Endodermal cell (in vitro differentiated cells): ENCODE measurements around the gene TRMT1. TPM values are rescaled to one million over a fixed set of nuclear protein-coding genes. Genes with fewer than 3 reads are reported as not detected.

ENCODE experiments used
- DNase-seq: peaks from one replicate; pipeline ENCODE4 v3.0.0-alpha.2; 2017
- H3K27ac ChIP-seq: 2 replicates; pipeline ENCODE4 v1.5.1; 2013; ENCODE audit warnings: mild to moderate bottlenecking, low read depth, low read length, moderate library complexity
- H3K27me3 ChIP-seq: 2 replicates; pipeline ENCODE4 v1.6.1; 2013; ENCODE audit warnings: mild to moderate bottlenecking, low read length, moderate library complexity; ENCODE audit not compliant: insufficient read depth, control insufficient read depth, poor library complexity, severe bottlenecking
- H3K36me3 ChIP-seq: 2 replicates; pipeline ENCODE4 v1.7.0; 2013; ENCODE audit warnings: mild to moderate bottlenecking, low read length, moderate library complexity; ENCODE audit not compliant: control insufficient read depth, insufficient read depth
- H3K4me1 ChIP-seq: one replicate; pipeline ENCODE4 v1.7.0; 2013; ENCODE audit warnings: low read length; ENCODE audit not compliant: control insufficient read depth, insufficient read depth
- H3K4me3 ChIP-seq: 2 replicates; pipeline ENCODE4 v1.5.1; 2013; ENCODE audit warnings: mild to moderate bottlenecking, low read length, moderate library complexity
- H3K9ac ChIP-seq: 2 replicates; pipeline ENCODE4 v1.6.1; 2013; ENCODE audit warnings: mild to moderate bottlenecking, low read length, moderate library complexity; ENCODE audit not compliant: poor library complexity, severe bottlenecking; ENCODE audit errors: extremely low read depth
- H3K9me3 ChIP-seq: 2 replicates; pipeline ENCODE4 v1.6.1; 2013; ENCODE audit warnings: mild to moderate bottlenecking, low read length, moderate library complexity; ENCODE audit not compliant: control insufficient read depth
- H3K27ac Mint-ChIP-seq: 2 replicates; pipeline ENCODE4 v1.8.0; 2020; ENCODE audit warnings: mixed read lengths
- H3K27me3 Mint-ChIP-seq: 2 replicates; pipeline ENCODE4 v1.8.0; 2021; ENCODE audit warnings: mild to moderate bottlenecking, mixed read lengths; ENCODE audit not compliant: insufficient read depth
- H3K36me3 Mint-ChIP-seq: 2 replicates; pipeline ENCODE4 v1.8.0; 2020; ENCODE audit warnings: low read depth, mixed read lengths
- H3K4me1 Mint-ChIP-seq: 2 replicates; pipeline ENCODE4 v1.8.0; 2020; ENCODE audit warnings: mixed read lengths
- H3K4me3 Mint-ChIP-seq: 2 replicates; pipeline ENCODE4 v1.8.0; 2020; ENCODE audit warnings: mild to moderate bottlenecking, moderate library complexity, mixed read lengths
- H3K9me3 Mint-ChIP-seq: 2 replicates; pipeline ENCODE4 v1.8.0; 2020; ENCODE audit warnings: mild to moderate bottlenecking, mixed read lengths
- WGBS, 2 experiments: methylation state at CpG; one replicate each; pipeline versions ENCODE4 v1.1.5 to v1.1.7; 2013; ENCODE audit warnings: missing lambda C conversion rate in 2 of 2, mixed read lengths in 1 of 2; ENCODE audit not compliant: insufficient coverage in 1 of 2, insufficient read length in 1 of 2; 5-methylcytosine and 5-hydroxymethylcytosine counted together
- total RNA-seq, 2 donors: library from RNA; stranded (reverse); fragmentation: NEBNext Ultra II Directional in 1 of 2; extraction: Animal tissue kit (Norgen Biotek cat#: 25700) in 1 of 2; gene quantifications; 2 replicates in 1 of 2; 3 replicates in 1 of 2; pipeline ENCODE4 v1.2.1, GENCODE V29; 2021
- TF ChIP-seq, protein P1 (sequence below): fragments of 200-600 bp; sonication (generic); conservative IDR thresholded peaks from 2 replicates; pipeline ENCODE4 v1.5.0; 2021; ENCODE audit warnings: antibody characterized with exemption, mild to moderate bottlenecking

TRMT1 gene
- total RNA-seq, 2 donors from 2014 or later, result 51.3 to 66.2 TPM

DNA sequence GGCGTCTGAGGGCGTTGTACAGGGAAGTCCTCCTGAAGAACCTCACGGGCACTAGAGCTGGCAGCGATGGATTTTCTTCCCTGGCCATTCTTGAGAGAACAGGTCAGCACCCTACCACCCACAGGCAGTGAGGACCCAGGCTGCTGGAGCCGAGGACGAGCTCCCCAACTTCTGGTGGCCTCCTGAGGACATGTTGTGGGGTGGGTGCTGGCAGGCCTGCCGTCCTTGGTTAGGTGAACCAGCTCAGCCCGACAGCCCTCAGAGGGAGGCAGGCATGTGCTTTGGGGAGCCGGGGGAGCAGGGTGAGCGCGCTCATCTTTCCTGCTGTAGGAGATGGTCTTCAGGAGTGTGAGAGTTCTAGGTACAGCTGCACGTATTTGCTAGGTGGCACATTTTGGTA is 29.2 kb downstream of the TRMT1 start:
- H3K9me3 ChIP-seq, result no peaks in the 10 kb centered on the region

DNA sequence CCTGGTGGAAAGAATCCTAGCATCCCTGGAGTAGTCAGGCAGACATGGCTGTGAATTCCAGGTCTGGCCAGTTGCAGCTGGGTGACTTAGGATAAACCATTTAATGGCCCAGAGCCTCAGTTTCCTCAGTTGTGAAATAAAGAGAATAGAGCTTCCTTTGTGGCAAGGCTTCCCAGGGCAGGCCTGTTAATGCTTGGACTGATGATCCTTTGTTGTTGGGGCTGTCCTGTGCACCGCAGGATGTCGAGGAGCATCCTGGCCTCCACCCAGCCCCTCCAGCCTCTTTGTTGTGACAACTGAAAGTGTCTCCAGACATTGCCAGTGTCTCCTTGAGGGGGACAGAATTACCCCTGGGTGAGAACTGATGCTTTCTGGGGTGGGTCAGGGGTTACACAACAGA is 30.2 kb downstream of the TRMT1 start:
- peaks cover 45% of the 10 kb centered on the region for H3K27me3 Mint-ChIP-seq
- peaks cover 15% of the 10 kb centered on the region for H3K27me3 ChIP-seq
- H3K27ac ChIP-seq, result no peak overlapping the region
- peaks cover 15% of the 10 kb centered on the region for H3K4me1 Mint-ChIP-seq
- H3K4me3 Mint-ChIP-seq, result no peak overlapping the region
- H3K4me1 ChIP-seq, result peaks cover 6% of the 10 kb centered on the region
- H3K9ac ChIP-seq, result no peak overlapping the region
- no peak overlapping the region for H3K4me3 ChIP-seq
- no peaks in the 10 kb centered on the region for H3K36me3 Mint-ChIP-seq
- DNase-seq, result no peak
- no peaks in the 10 kb centered on the region for H3K36me3 ChIP-seq
- H3K9me3 ChIP-seq, result no peaks in the 10 kb centered on the region
- TF ChIP-seq, protein P1, sequence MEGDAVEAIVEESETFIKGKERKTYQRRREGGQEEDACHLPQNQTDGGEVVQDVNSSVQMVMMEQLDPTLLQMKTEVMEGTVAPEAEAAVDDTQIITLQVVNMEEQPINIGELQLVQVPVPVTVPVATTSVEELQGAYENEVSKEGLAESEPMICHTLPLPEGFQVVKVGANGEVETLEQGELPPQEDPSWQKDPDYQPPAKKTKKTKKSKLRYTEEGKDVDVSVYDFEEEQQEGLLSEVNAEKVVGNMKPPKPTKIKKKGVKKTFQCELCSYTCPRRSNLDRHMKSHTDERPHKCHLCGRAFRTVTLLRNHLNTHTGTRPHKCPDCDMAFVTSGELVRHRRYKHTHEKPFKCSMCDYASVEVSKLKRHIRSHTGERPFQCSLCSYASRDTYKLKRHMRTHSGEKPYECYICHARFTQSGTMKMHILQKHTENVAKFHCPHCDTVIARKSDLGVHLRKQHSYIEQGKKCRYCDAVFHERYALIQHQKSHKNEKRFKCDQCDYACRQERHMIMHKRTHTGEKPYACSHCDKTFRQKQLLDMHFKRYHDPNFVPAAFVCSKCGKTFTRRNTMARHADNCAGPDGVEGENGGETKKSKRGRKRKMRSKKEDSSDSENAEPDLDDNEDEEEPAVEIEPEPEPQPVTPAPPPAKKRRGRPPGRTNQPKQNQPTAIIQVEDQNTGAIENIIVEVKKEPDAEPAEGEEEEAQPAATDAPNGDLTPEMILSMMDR, result no peak
- H3K27ac Mint-ChIP-seq, result no peak overlapping the region
- no peaks in the 10 kb centered on the region for H3K9me3 Mint-ChIP-seq
- 94% methylated on average over 2 of the region's 2 CpGs; no CpG with 5 or more reads in 1 of the 2 experiments for WGBS, 2 experiments

More for the DNA sequence above, 29.2 kb downstream of the TRMT1 start:
- no peak overlapping the region for H3K9ac ChIP-seq
- H3K27me3 Mint-ChIP-seq, result peaks cover 51% of the 10 kb centered on the region
- peaks cover 13% of the 10 kb centered on the region for H3K4me1 Mint-ChIP-seq
- 92 to 95% methylated on average over 11 to 12 of the region's 12 CpGs for WGBS, 2 experiments
- H3K27ac Mint-ChIP-seq, result no peak overlapping the region
- no peak overlapping the region for H3K4me3 Mint-ChIP-seq
- no peak overlapping the region for H3K27ac ChIP-seq
- TF ChIP-seq, protein P1, result no peak
- H3K4me3 ChIP-seq, result no peak overlapping the region
- H3K27me3 ChIP-seq, result peaks cover 15% of the 10 kb centered on the region
- no peaks in the 10 kb centered on the region for H3K36me3 ChIP-seq
- no peaks in the 10 kb centered on the region for H3K9me3 Mint-ChIP-seq
- no peak for DNase-seq
- peaks cover 15% of the 10 kb centered on the region for H3K4me1 ChIP-seq
- H3K36me3 Mint-ChIP-seq, result no peaks in the 10 kb centered on the region

DNA sequence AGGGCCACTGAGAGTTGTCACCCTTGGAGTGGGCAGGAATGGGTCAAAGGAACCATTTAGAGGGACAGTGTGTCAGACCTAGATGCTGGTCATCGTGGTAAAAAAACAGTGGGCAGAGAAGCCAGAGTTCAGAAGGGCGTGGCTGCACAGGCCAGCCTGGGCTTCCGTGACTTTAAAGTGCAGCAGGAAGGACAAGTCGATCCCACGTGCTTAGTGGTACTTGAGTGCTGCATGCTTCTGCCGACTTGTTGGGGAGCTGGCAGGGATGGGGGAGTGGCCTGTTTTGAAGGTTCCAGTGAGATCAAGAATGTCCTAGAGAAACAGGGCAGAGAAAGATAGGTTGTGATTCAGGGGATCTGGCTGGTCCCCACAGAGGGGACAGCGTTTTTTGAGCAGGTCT is 30.9 kb downstream of the TRMT1 start:
- TF ChIP-seq, protein P1, result no peak
- no peaks in the 10 kb centered on the region for H3K4me1 ChIP-seq
- H3K27ac Mint-ChIP-seq, result no peak overlapping the region
- H3K36me3 Mint-ChIP-seq, result no peaks in the 10 kb centered on the region
- H3K9me3 Mint-ChIP-seq, result no peaks in the 10 kb centered on the region
- H3K9ac ChIP-seq, result no peak overlapping the region
- no peaks in the 10 kb centered on the region for H3K36me3 ChIP-seq
- no peak overlapping the region for H3K27ac ChIP-seq
- no peaks in the 10 kb centered on the region for H3K9me3 ChIP-seq
- no peak for DNase-seq
- H3K27me3 ChIP-seq, result peaks cover 15% of the 10 kb centered on the region
- WGBS, 2 experiments, result 74 to 81% methylated on average over 6 to 7 of the region's 7 CpGs
- no peak overlapping the region for H3K4me3 Mint-ChIP-seq
- H3K4me1 Mint-ChIP-seq, result peaks cover 8% of the 10 kb centered on the region
- no peak overlapping the region for H3K4me3 ChIP-seq
- H3K27me3 Mint-ChIP-seq, result peaks cover 40% of the 10 kb centered on the region
